ENCODE measurements around the gene MTHFS.

MTHFS gene

GRCh38 chr15:79811406-79812405 is 85.1 kb downstream of the MTHFS start:
- peak; percentile 43 for DNase-seq

GRCh38 chr15:79804838-79805237 is 92.0 kb downstream of the MTHFS start:
- DNase-seq = peak; percentile 21

- no peak for DNase-seq
Measured at GRCh38 chr15:79798311-79798710, 98.5 kb downstream of the MTHFS start.

Measured in fibroblast of skin of right biceps (primary cell).